Right kidney (tissue), 1 donor: ENCODE data around the gene MAD1L1.

ENCODE experiments used
- DNase-seq: peaks from one replicate; pipeline ENCODE4 v3.0.0-alpha.2; 2016

The MAD1L1 gene

DNA sequence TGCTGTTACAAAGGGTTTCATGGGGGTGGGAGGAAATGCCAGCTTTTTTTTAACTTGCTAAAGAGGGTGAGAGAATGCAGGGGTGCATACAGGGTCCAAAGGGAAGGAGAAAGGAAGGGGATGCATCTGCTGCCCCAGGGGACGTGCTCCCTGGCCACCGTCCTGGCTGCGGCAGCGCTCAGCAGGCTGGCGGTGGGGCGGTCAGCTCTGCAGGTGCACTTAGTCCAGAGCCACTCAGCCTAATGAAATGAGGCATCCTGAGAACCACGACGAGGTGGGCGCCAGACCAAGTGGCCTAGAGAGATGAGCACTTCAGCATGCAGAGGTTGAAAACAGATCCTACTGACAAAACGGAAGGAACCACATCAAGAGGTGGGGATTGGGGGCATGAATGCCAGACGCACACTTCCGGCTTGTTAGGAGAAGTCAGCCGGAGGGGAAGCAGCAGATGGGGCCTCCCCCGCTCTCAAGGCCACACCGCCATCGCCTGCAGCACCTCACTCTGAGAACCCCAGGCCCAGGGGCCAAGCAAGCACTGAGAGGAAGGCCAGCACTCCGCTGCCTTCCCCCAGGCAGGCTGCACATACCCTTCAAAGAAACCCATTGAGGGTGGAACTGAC lies 94.5 kb downstream of the MAD1L1 start:
- DNase-seq = no peak

DNA sequence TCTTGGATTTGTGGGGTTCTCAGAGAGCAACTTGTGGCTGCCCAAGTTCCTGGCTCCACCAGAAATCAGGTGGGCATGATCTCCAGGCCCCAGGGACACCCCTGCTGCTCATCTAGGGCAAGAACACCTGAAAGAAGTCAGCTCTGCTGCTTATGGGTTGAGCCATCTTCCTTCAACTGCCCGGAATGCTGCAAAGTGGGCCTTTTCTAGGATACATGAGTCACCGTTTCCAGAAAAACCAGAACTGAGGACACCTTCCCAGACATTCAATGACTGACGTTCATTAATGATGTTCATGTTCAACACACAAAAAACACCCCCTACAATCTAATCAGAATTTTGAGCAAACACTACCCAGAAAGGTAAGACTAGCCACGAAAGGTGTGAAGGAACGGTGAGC lies 98.0 kb downstream of the MAD1L1 start:
- no peak for DNase-seq

DNA sequence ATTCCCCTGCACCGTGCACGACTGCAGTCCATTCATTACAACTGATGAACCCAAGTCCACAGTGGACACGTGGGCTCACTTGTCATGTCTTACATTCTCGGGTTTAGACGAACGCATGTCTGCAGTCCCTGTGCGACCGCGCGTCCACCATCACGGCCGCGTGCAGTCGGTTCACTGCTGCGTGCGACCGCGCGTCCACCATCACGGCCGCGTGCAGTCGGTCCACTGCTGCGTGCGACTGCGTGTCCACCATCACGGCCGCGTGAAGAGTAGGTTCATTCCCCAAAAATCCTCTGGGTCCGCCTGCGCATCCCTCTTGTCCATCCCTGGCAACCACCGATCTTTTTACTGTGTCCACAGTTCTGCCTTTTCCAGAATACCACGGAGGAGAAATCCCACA lies 100.5 kb downstream of the MAD1L1 start:
- no peak for DNase-seq

DNA sequence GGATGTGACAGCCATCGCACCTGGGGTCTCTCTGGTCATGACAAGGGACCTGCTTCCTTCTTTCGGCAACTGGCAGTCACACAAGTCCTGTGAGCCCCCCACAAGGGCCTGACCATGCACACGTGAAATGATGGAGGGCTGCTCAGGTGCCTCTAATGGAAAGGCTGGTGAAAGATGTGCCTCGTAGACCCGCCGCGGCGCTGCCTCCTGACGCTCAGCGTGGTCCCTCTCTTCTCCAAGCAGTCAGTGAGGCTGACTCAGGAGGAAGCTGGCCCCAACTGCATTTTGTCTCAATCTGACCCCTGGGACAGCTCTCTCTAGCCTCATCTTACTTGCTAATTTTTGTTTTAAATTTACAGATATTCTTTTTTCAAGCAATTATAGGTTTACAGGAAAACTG lies 100.9 kb downstream of the MAD1L1 start:
- DNase-seq = no peak

DNA sequence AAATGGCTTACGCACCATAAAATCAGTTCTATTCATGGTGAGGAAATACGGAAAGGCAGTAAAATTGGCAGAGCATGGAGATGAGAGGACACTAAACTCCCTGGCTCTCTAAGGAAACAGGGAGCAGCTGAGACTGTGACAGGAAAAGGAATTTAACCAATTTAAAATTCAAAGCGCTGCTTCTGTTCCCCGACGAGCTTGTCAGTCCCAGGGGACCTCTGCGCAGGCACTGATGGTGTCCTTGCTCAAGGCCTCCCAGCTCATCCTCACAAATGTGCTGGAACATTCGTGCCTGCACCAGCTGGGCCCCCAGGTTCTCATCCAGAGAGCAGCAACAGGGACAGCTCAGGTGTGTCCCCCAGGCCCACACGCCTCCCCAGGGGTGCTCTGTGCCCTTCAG lies 101.4 kb downstream of the MAD1L1 start:
- no peak for DNase-seq

DNA sequence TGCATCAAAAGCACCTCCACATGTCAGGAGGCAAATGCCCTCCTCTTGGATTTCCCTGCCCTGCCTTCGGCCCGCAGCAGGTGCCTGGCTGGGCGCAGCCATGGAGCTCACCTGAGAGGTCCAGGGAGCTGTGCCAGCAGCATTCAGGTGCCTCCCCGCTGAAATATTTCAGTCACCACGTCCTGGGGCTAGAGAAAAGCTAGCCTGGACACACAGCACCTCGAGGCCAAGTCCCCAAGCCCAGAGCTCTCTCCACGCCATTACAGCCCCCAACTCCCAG lies 102.7 kb downstream of the MAD1L1 start:
- DNase-seq = no peak

DNA sequence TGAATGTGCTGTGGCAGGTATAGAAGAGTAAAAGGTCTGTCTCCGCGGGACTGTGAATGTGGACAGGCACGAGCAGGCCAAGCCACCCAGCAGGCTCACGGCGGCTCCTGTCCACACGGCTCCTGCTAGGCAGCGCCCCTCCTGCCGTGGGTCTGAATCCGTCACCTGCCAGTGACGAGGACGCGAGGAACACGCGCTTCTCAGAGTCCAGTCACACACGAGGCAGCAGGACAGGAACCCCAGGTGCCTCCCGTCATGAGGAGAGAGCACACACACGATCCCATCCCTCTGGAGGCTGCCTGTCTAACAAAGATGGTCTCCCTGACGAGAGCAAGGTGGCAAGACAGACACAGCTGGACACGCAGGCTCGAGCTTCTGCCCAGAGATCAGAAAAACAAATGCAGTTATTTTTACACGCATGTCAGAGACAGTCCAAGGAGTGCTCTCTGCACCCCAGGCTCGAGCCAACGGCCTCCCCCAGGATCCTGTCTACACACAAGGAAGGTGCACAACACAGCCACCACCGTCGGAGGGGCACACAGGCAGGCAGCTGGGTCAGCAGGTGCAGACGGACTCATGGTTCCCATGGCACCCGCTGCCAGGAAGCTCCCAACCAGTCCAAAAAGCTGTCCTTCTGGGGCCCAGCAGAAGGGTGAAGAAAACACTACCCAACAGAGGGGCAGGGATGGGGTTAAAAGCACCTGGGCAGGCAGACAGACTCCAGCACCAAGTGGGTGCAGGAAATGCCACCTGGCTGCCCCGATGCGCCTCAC lies 103.2 kb downstream of the MAD1L1 start:
- no peak for DNase-seq

DNA sequence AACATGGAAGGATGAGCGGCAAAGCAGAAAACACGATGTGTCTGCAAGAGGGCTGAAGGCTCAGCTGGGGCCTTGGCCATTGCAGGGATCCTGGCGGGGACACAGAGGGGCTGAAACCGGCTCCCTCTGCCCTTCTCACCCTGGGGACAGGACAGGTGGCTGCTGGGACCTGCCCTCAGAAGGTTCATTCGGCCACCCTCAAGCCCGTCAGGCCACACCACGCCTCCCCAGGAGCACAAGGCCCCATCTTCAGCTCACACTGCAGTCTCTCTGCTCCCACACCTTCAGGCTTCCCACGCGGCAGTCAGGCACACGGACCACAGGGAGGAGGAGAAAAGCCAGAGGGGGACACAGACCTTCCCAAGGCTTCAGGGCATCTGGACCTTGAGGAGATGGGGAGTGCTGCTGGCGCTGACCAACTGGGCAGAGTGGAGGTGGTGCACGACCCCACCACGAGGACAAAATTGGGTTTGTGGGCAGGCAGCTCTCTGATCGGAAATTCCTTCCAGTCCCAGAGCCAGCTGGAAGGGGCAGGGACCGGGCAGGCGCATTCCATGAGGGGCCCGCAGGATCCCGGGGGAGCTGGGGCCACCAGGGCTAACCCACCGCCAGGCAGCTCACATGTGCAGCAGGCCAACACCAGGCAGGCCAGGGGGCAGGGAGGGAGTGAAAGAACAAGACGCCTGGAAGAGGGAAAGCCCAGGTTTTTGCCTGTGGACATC lies 104.0 kb downstream of the MAD1L1 start:
- no peak for DNase-seq

DNA sequence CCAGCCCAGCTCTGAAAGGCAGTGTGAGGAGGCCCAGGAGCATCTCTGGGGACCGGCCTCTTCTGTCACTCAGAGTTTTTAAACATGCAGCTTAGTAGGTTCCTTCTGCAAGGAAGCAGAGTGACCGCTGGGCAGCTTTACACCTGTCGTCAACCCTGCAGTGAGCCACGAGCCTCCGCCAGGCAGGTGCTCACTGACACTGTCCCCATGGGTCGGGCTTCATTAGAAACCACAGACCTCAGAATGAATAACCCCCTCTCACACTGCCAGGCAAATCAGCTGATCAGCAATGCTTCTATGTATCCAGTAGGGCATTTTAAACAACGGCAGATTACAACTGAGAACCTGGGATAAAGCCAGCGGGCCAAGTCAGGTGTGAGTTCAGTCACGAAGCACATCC lies 106.1 kb downstream of the MAD1L1 start:
- no peak for DNase-seq

DNA sequence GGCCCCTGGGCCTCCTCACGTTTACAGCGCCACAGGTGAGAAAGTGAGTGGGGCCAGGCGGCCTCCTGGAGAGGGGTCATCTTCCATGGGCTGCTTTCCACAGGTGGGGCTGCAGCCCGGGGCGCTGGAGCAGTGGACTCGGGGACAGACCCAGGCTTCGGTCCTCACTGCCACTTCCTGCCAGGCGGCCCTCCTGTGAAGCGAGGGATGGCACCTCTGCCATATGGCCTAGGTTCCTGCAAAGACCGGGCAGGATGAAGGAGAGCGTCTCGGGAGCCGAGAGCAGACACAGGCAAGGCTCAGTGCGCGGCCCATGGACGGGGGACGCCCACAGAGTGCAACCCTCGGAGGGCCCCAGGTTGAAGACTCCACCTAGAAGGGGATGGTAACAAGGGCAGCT lies 106.8 kb downstream of the MAD1L1 start:
- no peak for DNase-seq

DNA sequence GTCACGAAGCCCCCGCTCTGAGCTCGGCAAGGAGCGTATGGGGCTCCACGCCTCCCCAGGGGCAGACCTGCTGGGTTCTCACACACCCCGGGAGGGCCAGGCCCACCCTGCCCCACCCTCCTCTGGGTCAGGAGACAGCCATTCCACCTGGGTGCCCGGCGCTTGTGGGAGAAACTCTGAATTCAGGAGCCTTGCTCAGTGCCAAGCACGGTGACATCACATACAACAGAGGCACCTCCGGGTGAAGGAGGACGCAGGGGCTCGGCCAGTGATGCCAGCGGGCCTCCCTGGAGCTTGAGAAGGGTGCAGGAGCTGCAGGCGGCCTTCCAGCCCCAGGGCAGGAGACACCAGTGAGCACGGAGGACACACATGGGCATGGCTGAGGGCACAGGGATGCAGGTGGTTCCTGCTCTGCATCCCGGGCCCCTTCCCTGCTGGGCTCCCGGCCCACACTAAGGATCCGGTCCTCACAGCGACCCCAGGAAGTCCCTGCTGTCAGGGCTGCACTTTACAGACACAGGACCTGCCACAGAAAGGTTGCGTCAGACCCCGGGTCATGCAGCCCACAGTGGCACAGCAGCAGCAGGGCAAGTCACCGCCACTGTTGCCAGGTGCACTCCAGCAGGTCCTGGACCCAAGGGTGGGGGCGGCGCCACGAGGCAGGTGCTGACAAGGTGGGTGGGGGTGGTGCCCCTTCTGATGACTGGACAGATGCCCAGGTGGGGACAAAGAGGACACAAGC lies 108.0 kb downstream of the MAD1L1 start:
- no peak for DNase-seq

DNA sequence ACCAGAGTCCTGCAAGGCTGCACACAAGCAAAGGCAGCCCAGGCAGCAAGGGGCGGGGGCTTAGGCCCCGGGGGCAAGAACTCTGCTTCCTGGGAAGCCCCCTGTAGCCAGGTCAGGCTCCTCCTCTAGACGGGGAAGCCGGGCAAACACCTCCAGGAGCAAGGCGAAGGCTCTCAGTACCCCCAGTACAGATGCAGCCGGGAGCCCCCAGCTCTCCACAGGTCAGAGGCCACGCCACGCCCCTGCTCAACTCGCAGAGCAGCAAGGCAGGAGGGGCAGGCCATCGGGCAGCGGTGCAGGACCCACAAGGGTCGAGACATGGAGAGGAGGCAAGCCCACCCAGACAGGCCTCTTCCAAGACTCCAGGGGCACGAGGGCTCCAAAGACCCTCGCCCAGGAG lies 108.8 kb downstream of the MAD1L1 start:
- DNase-seq = no peak

DNA sequence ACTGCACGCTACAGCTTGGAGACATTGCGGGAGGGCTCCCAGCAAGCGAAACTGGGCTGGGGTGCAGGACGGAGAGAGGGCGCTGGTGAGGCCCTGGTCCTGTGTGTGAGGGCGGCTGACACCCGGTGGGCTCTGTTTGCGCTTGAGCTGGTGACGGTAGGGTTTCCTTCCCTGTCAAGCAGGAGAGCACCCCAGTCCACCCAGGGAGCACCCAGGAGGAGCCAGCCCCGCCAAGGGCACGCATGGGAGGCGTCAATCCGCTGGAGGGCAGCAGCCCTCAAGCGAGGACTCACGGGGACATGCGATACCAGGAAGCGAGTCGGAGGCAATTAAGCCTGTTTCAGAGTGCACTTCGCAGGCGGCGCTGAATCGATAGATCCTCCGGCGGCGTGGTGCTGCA lies 109.4 kb downstream of the MAD1L1 start:
- DNase-seq = no peak

DNA sequence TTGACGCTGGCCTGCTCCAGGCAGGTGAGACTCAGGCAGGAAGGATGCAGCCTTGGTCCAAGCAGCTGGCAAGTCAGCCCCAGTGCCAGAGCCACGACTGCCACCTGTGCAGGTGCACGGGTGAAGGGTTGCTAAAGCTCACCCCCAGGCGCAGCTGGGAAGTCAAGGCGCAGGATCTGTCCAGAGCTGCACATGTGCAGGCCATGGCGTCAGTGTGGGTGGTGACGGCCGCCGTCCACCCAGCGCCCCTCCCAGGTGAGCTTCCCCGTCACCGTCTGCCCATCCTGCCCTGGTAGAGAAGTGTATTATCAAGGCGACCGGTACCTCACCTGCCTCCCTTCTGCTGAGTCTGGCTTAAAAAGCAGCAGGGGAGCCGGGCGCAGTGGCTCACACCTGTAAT lies 110.1 kb downstream of the MAD1L1 start:
- no peak for DNase-seq

DNA sequence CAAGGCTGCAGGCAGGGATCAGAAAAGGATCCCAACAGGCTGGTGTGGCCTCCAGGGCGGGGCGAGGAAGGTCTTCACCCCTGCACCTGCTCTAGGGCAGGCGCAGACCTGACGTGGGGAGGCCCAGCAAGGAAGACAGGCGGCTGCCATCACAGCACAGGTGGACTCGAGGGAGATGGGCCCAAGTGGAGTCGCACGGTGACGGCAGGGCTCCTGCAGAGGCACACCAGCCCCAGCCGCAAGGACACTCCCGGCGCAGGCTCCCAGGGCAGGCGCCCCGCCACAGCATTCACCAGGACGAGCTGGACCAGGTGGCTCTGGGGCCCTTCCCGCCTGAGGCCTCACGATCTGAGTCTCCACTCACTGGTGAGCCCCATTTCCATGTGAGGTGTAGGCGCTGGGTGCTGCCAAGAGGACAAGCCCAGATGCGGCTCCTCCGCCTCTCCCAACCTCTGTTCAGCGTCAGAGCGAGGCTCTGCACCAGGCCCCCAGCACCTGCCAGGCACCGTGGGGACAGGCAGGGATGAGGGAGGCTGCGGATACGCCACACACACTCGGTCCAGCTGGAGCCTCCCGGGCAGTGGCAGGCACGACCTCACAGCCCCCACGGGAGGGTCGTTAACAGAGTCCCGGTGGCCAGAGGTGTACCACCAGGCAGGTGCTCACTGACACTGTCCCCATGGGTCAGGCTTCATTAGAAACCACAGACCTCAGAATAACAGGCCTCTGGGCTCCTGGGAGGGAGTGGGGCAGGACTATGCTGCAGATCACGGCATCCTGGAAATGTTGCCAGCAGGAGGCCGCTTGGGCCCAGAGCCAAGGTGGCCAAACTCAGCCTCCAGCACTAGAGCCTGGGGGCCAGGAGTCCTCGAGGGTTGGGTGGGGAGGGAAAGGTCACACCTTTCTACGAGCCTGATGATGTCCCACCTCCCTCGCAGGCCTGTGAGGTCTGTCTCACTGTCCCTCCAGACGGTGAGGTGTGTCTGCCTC lies 111.6 kb downstream of the MAD1L1 start:
- no peak for DNase-seq

DNA sequence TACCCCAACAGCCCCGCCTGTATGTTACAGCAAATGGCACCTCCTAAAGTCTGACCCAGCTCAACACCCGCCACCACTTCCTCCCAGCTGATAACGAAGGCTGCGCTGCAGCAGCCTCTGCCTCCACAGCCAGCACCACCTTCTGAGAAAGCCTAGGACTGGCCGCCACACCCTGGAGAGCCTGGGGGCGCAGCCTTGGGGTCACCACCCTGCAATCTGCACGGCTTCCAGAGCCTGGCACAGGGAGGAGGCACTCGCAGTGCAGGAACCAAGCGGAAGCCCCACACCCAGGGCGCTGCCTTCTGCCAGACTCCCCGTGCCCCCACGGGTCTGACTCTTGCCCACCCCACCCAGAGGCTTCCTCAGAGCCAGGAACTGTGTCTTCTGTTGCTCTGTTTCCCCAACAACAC lies 112.5 kb downstream of the MAD1L1 start:
- DNase-seq = no peak

DNA sequence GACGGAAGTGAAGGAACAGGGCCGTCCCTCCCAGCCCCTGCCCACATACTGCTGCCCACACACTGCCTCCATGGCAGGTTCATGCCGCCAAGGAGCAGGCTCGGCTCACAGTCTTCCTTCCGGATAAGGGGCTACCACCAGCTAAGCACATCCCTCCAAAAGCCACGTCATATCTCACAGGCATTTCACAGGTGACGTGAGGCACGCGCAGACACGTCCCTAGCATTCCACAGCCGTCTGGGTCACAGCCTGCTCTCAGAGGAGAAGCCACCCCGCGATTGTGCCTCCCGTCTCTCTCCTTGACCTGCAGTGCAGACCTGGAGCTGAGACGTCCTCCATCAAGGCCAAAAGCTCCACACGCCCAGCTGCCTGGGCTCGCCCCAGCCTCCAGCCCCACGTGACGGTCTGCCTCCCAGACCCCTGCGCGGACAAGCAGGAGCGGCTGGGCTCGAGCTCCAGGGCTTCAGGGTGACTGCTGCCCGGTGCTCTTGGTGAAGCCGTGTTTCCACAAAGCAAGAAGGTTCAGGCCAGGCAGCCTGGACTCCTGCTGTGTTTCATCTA lies 114.0 kb downstream of the MAD1L1 start:
- DNase-seq = no peak

DNA sequence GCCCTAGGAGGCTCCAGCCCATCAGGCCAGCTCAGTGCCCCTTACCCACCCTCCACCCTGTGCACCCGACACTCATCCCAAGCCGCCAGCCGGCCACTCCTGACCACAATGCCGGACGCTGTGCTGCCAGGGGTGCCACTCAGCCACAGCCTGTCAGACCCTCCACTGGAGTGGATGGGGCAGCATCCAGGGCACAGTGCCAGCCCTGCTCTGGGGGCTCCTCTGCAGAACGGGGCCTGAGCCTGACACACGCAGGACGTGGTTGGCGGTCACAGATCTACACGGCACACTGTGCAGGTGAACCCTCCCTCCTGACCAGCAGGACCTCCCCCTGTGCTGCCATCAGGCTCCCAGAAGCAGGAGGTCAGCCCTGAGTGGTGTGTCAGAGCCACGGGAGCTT lies 114.7 kb downstream of the MAD1L1 start:
- no peak for DNase-seq

DNA sequence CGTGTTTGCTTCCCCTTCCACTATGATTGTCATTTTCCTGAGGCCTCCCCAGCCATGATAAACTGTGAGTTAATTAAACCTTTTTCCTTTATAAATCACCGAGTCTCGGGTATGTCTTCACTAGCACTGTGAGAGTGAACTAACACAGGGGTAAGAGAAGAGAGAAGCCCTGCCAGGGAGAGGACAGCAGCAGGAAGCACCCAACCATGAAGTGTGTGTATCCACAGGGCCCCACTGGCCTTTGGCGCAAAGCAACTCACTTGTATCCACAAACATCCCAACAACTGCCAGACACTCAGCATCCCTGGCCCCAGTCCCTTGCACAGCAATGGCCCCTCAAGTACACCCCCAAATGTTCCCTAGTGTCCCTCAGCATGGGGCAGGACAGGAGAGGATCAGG lies 115.1 kb downstream of the MAD1L1 start:
- no peak for DNase-seq

DNA sequence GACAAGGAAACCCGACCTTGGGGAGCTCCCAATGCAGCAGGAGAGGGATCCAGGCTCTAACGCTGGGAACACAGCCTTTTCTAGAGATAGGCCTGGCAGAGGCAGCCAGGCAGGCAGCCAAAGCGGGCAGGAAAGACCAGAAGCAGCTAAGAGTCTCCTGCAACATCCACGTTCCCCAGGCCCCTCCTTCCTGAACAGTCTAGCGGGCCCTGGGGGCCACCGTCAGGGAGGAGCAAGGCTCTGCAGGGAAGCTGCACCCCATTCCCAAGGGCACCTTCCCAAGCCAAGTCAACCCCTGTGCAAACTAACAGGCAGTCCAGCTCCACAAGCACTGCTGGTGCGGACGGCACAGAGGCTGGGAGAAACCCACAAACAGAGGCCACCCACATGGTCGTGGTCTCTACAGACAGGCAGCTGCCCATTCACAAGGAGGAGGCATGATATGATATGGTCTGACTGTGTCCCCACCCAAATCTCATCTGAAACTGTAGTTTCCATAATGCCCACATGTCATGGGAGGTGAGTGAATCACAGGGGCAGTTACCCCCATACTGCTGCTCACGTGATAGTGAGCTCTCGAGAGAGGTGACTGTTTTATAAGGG lies 115.7 kb downstream of the MAD1L1 start:
- DNase-seq = no peak

DNA sequence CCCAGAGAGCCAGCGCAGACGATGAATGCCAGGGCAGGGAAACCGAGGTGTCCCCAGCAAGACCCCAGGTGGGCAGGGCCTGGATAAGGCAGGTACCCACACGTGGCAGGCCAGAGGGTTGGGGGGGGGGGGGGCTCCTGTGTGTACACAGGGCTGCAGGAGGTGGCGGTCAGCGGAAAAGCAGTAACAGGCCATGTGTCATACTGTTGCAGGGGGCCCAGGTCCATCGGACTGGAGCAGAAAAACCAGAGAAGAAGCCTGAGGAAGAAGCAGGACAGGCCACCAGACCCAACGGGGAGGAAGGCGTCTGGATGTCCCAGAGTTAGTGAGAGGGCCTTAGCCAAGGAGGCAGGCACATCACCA lies 116.3 kb downstream of the MAD1L1 start:
- DNase-seq = no peak
